SKM-1 treated with dmso at 0.1 percent for 144 hours (cell line): Measurements from ENCODE around the gene YWHAH.

ENCODE experiments used
- DNase-seq: peaks from one replicate; lab custom pipeline; 2025; ENCODE audit not compliant: unreplicated experiment; lab: John Stamatoyannopoulos, UW

The YWHAH gene

DNA sequence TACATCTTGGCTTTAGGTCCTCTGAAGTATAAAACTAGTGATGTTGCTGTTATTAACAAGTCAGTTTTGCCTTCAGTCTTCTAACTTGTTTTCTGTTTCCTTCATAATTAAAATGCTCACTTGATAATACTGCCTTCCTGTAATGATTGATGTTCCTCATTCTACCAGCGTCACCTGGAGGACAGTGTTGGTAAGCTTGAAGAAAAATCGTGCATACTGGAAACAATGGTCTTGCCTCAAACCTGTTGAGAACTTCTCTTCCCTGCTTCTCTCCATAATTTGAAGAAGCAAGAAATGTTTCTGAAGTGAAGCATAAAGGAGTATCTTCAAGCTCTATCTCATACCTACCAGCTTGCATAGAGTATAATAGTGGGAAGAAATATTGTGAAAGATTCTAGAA, 3.0 kb downstream of the YWHAH start:
- peak; percentile 60 for DNase-seq

DNA sequence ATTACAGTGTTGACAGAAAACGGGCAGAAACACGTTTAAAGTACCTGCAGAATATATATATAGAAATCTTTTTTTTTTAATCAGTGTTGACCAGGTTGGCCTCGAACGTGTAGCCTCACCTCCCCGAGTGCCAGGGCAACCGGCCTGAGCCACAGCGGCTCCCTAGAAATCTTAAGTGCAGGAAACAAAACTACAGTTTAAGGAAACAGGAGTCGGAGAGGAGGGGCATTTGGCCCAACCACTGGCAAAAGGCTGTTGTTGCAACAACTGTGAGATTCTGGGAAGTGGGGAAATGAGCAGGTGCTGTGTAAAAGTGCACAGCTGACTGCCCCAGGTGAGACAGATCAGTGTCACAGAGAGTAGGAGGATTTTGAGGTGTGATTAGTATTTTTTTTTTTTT, 3.7 kb downstream of the YWHAH start:
- DNase-seq = no peak

DNA sequence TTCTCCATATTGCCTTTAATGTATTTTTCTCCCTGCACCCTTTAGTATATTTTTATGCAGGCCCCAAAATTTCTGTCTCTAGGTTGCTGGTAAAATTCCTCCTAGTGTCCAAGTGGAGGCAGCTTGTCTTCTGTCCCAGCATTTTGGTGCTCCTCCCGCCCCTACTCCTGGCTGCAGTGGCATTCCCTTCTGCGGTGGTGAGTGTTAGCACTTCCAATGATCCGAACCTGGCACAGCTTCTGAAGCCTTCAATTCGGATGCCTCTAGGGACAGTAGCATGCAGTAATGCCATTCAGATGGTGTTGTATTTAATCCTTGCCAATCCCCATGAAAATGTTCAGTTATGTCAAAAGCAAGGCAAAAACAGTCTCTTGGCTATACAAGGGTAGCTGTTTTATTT, 5.9 kb downstream of the YWHAH start:
- no peak for DNase-seq

DNA sequence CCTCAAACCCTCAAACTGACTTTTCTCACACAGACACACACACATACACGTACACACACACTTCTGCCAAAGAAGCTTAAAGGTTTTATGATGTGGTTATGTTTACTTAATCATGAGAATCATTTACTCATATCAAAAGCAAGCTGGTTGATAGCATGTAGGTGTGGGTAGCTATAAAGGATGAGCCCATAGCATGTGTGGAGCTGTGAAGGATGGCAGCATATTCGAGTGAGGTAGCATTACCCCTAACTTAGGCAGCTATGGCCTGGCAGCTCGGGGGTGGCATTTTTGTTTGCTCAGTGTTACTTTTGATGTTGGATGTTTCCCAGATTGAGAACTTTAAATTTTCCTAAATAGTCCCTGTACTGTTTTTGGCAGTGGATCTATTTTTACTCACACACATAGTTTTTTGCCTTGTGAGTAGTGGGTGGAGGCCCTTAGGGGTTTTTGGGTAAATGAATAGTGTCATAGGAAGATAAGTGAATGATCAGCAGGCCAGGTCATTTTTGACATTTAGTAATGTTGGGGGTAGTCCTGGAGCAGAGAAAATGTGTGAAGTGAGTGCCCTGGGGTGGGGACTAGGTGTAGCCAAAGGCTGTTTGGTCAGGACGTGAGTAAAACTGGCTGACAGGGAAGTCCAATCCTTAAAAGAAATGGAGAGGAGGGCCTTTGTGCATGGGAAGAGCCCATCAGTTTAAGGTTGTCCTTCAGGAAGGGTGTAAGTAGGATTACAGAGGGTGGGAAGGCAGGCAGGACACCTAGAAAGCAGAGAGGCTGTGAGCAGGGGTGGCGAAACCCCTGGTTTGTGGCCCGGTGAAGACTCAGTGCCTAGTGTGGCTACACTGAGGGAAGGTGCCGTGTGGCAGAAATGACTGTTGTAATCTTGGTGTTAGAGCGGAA, 7.1 kb downstream of the YWHAH start:
- no peak for DNase-seq

DNA sequence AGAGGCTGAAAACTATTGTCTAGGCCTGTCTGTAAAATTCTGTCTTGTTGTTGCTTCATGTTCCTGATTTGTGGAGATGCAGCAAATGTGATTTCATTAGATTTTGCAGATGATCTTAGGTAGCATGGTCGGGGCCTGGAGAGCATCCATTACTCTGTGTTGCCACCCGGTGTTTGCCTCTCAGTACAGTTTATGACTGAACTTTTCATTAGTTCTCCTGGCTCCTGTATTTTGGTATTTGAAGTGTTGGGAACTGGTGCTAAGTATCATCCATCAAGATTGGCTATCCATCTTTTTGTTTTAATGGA, 7.7 kb downstream of the YWHAH start:
- DNase-seq = no peak

DNA sequence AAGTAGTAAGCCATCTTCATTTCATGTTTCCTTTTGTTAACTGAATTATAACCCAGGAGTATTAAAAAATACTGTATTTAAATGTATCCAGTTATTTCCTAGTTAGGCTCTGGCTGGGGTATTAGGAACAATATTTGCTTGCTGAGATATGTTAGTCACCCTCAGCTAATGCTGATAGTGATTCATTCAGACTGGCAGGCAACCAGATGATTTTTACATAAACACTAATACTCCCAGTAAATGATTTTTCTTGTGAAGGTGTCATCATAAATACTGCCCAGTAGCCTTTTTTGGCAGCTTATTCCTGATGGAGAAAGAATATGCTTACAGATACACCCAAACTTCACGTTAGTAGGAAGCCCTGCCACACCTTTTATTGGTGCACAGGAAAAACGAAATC, 8.1 kb downstream of the YWHAH start:
- no peak for DNase-seq

DNA sequence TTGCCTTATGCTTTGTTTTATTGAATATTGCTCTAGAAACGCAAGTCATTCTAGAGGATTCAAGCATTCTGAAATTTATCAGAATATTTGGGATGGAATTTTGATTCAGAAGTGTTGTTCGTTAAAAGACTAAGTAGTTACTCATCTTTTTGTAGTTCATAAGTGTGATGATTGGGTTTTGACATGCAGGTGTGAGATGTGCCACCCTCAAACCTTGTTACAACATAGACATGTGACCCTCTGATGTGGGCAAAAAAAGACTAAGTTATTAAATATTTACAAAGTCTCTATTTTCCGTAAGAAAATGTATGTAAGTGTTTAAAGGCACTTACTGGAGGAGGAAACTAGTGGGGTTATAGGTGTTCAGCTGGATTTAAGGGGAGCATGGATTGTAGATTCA, 8.9 kb downstream of the YWHAH start:
- DNase-seq = no peak

DNA sequence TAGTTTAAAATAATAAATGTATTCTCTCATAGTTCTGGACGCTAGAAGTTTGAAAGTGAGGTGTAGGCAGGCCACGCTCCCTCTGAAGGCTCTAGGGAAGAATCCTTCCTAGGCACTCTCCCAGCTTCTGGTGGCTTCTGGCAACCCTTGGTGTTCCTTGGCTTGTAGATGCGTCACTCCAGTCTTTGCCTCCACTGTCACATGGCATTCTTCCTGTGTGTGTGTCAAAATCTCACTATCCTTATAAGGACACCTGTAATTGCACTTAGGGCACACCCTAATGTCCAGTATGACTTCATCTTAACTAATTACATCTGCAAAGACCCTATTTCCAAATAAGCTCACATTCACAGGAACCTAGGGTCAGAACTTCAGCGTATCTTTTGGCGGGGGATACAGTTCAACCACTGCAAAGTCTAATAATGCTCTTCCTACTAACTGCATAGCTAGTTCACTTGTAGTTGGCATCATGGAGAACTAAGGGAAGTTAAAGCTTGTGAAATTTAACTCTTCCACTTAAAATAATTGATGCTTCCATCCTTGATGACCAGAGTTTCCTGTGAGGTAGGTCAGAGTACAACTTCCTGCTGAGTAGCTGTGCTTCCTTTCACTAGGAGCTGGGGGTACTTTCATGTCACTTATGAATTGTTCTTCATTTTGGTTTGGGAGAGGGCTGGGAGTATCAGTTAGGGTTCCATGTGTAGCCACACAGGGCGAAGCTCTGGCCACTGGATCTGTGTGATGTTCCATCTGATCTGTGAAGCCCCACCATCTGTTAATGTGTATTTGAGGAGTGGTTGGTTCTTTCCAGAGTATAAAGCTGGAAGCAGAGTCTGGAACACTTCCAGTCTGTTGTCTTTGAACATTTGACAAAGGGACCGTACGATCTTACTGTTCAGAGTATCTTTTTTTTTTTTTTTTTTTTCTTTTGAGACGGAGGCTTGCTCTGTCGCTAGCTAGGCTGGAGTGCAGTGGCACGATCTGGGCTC, 10.5 kb downstream of the YWHAH start:
- no peak for DNase-seq

DNA sequence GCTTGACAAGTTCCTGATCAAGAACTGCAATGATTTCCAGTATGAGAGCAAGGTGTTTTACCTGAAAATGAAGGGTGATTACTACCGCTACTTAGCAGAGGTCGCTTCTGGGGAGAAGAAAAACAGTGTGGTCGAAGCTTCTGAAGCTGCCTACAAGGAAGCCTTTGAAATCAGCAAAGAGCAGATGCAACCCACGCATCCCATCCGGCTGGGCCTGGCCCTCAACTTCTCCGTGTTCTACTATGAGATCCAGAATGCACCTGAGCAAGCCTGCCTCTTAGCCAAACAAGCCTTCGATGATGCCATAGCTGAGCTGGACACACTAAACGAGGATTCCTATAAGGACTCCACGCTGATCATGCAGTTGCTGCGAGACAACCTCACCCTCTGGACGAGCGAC, 12.0 kb downstream of the YWHAH start:
- no peak for DNase-seq

DNA sequence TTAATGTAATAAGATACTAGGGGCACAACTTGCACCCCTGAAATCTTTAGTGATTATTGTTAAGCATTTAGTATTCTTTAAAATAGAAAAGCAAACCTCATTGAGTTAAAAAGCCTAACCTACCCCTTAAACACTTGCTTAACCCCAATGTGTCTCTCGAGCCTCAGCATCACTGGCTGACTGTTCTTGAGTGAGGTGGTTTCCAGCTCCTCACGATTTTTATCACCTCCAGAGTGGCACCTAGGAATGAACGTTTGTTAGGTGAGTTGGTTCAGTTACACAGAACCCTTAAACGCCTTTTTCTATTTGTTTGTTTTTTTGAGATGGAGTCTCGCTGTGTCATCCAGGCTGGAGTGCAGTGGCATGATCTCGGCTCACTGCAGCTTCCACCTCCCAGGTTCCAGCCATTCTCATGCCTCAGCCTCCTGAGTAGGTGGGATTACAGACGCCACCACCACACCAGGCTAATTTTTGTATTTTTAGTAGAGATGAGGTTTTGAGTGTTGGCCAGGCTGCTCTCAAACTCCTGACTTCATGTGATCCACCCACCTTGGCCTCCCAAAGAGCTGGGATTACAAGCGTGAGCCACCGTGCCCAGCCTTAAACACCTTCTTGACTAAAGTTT, 13.7 kb downstream of the YWHAH start:
- no peak for DNase-seq

DNA sequence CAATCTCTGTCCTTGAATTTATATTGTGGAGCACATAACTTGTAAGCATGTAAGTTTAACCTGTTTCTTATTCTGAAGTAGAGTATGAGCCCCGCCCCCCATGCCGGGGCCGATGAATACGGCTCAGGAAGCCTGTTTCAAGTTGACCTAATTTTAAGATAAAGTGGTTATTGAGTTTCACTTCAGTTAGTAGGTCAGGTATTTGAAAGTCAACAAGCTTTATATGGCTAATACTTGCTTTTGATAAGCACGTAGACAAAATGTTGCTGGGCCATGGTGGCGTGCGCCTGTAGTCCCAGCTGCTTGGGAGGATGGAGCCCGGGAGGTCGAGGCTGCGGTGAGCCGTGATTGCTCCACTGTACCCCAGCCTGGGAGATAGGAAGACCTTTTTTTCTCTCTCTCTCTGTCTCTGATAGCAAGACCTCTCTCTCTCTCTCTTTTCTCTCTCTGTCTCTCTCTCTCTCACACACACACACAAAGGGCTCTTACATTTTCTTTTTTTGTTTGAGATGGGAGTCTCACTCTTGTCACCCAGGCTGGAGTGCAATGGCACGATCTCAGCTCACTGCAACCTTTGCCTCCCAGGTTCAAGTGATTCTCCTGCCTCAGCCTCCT, 14.4 kb downstream of the YWHAH start:
- no peak for DNase-seq

DNA sequence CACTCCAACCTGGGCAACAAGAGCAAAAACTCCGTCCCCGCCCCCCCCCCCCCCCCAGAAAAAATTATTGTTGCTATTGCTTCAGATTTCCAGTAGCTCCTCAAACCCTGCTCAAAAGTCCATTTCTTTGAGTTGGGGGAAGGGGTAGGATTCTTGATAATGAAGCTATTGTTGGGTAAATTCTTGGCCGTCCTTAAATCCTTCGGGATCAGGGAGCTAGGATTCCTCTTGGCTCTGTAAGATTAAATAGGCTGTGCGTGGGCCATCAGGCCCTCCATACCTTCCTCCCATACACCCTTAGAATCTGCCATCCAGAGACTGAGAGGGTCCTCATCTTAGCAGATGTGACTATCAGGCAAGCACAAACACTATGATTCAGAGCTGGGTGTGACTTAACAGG, 16.4 kb downstream of the YWHAH start:
- DNase-seq = no peak

DNA sequence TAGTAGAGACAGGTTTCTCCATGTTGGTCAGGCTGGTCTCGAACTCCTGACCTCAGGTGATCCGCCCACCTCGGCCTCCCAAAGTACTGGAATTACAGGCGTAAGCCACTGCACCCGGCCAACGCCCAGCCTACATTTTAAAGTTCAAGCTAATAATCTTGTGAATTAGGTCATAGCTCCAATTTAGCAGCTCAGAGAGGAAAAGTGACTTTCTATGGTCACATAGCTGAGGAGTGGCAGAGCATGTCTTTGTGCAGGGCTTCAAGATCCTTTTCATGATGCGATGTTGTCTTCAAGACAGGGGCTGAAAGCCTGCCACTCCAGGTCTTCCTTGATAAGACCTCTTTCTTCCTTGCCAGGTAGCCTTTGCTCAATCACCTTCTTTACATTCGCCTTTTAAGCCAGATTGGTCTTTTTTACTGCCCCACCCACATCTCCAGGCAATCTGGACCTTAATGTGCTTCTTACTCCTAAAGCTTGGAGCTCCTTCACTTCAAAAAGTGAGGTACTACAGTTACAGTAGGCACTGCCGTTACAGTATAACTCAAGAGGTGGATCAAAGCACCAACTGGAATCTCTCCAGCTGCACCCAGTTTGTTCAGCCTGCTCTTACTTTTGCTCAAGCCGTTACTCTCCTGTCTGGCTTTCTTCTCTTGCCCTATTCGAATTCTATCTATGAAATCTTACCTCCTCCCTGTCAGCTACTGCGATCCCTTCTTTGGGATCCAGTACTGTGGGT, 18.2 kb downstream of the YWHAH start:
- DNase-seq = no peak

DNA sequence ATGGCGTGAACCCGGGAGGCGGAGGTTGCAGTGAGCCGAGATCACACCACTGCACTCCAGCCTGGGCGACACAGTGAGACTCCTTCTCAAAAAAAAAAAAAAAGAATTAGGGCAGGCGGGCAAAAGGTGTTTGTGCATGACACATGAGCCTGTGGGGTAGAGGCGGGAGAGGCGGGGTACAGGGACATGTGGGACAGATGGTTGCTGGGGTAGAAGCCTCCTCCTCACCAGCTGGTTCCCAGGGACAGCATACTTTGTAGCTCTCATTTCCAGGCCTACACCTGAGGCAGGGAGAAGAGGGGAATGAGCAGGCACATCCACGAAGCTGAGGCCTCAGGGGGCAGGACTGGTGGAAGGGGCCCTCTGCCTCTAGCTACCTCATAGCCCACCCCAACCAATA, 23.7 kb downstream of the YWHAH start:
- no peak for DNase-seq

DNA sequence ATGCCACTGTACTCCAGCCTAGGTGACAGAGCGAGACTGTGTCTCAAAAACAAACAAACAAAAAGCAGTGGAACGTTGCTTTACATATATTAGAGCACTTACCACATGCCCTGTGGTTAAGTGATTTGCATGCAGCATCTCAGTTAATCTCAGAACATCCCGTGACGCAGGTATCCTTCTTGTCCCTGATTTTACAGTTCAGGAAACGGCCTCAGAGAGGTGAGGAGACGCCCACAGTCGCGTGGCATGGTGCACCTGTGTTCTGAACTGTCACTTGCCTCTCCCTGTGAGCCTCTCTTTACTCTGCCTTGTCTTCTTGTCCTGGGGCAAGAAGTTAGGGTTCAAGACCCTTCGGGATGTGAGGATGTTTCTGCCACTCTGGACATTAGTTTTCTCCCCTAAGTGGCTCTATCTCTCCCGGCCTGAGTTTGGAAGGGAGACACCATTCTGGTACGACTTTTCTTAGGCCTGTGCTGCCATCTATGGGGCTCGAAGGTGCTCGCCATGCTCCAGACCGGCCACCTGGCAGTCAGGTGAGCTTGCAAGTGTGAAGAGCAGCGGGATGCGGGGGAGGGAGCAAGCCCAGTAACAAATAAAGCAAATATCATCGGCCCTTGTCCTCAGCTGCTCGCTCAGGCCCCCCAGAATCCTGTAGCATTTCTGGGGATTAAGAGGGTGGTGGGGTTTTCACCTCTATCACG, 25.6 kb downstream of the YWHAH start:
- no peak for DNase-seq

DNA sequence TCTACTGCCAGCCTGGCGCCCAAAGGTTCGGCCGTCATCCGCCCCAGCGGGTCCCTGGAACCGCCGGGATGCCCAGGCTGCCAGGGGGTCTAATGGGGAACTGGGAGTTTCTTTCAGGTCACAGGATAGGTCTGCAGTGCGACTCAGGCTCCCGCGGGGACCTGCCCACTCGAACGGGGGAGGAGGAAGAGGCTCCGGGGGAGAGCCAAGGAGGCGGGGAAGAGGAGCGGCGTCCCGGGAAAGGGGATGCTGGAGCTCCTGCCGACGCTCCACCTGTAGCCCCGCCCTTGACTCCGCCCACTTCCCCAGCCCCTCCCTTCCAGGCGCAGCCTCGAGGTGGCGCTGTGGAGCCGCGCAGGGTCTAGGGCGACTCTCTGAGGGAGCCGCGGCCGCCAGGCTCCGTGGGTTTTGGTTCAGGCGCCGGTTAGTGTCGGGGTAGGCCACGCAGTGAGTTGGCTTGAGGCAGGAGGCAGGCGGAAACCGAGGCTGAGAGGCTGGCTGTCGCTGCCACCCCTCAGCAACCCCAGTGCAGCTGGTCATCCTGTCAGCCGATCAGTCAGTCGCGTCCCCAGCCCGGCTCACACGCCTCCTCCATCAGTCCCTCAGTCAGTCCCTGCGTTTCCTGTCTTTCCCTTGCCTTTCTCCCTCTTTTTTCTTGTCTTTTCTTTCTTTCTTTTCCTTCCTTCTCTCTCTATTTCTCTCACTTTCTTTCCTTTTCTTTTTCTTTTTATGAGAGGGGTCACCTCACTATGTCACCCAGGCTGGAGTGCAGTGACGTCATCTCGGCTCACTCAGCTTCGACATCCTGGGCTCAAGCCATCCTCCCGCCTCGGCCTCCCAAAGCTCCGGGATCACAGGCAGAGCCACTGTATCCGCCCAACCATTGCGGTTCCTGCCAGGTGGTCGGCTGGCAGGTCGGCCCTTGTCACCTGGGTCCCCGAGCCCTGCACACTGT, 26.4 kb downstream of the YWHAH start:
- peak; percentile 75 for DNase-seq

DNA sequence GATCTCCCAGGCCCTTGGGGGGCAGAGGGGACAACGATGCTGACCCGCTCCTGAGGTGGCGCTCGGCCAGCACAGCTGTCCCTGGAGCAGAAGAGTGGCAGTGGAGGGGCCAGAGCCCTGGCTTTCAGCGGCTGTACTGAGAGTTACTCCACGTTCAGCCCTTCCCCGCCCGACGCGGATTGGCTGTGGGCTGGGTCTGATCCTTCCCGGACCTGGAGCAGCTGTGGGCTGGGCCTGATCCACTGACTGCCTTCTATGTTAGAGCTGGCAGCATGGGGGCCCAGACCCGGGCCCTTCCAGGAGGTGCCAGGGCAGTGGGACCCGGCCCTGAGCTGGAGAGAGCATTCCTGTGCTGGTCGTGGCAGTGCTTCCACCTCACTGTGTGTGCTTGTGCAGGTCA, 27.8 kb downstream of the YWHAH start:
- no peak for DNase-seq

DNA sequence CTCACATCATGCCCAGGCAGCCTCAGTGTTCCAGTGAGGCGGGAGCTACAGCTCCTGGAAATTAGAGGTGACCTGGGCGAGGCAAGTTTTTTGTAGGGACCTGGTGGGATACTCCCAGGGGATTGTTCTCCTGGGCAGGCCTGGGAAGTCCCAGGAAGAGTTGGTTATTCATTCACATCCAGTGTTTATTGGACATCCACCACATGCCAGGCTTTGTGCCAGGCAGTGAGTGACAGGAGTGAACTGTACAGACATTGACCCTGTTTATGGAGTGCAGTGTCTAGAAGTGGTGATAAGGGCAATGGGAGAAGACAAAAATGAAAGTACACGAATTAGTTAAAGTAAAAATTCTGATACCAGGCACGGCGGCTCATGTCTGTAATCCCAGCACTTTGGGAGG, 29.4 kb downstream of the YWHAH start:
- no peak for DNase-seq
